ENCODE data around the gene CCDC110.
"Not testable (repeated sequence)": the region's sequence is repeated elsewhere in the genome, so short reads cannot be mapped to it uniquely, and the experiment has no call there.

Gene CCDC110

DNA sequence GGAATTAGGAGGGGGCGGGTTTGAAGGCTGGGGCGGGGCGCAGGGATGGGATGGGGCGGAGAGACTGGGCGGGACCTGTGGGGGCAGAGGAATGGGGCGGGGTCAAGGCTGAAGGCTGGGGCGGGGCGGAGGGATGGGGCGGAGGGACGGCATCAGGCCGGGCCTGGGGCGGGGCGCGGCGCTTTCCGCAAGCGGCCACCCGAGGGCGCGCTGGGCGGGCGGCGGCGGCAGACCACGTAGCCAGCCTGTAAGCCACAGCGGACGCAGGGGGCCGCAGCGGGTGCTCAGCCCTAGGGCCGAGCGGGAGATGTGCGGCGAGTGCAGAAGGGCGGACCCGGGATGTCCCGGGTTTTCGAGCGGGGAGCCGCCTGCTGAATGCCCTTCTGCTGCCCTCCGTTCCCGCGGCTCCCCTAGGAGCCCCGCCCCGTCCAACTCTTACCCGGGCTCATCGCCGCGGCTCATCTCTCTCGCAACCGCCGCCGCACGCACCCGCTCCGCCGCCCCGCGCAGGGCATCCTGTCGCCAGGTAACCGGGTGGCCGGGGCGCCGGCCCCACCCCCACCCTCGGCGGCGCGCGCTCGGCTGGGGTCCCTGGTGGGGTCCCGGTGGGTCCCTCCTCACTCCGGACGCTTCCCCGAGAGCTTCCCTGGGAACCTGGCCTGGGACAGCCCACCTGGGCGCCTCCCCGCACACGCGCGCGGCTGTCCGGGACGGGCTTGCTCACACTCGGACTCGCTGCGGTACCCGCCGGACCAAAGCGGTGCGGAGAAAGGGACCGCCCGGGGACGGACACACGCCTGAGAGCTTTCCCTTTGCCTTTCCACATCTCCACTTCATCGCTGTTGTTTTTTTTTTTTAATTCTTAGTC lies at the start of gene CCDC110:
TSS of gene CCDC110 (minus strand) at position 499 of the 868 bp plus-strand sequence. CDS start at position 449, 50 bp downstream.
- peak; percentile 68 for DNase-seq

DNA sequence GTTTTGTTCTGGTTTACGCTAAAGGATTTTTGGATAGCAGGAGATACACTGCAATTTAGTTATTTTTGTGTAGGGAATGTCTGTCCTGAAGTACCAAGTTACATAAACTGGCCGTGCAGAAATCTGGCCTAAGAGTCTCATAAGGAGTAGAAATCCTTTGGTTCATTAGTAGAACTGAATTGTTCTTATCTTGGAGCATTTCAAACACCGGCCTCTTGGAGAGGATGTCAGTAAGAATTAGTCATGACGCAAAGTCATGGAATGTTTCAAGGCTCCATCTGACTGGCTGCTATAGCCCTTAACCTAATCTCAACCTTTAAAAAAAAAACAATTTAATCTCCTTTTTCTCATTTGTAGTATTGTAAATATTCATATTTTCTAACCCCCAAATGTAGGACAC lies 48.6 kb upstream of the CCDC110 start:
- DNase-seq, result no peak

DNA sequence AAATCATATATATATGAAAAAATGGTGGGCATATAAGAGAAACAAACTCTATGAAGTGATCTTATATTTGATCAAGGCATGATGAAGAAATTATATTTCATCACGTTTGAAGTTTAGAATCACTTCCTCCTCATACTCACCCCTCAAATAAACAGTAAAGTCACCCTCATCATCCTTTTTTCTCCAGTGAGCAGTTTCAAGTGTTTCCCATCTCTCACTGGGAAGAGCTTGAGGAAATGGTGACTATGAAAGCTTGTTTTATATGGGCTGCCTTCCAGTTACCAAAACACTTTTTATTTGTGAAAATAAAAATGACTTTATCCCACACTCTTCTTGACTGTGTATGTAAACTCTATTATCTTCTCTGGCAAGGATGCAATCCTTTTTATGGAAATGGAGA lies 47.0 kb upstream of the CCDC110 start:
- no peak for DNase-seq

- no peak for DNase-seq
Observed at GRCh38 chr4:185518069-185518468, 46.5 kb upstream of the CCDC110 start.

GRCh38 chr4:185515248-185515647 lies 43.7 kb upstream of the CCDC110 start:
- DNase-seq, result no peak

GRCh38 chr4:185514182-185514697 lies 42.7 kb upstream of the CCDC110 start:
- no peak for DNase-seq

GRCh38 chr4:185513489-185514181 lies 42.1 kb upstream of the CCDC110 start:
- DNase-seq, result no peak

DNA sequence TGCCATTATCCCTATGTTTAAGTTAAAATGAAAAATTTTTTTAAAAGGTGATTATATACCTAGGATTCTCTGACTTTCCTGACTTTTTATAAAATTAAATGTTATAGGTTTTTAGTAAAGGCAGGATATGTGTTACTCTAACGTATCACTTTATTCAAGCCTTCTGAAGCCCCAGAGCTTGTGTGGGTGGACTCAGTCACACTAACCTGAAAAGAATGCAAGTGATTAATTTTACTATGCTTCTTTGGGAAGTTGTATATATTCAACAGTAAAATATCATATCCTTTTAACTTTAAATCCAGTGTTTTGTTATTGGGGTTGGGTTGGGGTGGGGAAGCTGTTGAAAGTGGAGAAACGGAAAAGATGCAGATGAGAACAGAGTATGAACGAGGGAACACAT lies 41.0 kb upstream of the CCDC110 start:
- DNase-seq, result no peak

- not testable (repeated sequence) for DNase-seq
Observed at GRCh38 chr4:185511243-185511642, 39.7 kb upstream of the CCDC110 start.

- DNase-seq, result no peak
Observed at GRCh38 chr4:185510806-185511205, 39.3 kb upstream of the CCDC110 start.

- peak; percentile 40 for DNase-seq
Observed at GRCh38 chr4:185508181-185508580, 36.6 kb upstream of the CCDC110 start.

GRCh38 chr4:185506422-185506821 lies 34.9 kb upstream of the CCDC110 start:
- no peak for DNase-seq

GRCh38 chr4:185504098-185505047 lies 32.8 kb upstream of the CCDC110 start:
- peak; percentile 39 for DNase-seq

DNA sequence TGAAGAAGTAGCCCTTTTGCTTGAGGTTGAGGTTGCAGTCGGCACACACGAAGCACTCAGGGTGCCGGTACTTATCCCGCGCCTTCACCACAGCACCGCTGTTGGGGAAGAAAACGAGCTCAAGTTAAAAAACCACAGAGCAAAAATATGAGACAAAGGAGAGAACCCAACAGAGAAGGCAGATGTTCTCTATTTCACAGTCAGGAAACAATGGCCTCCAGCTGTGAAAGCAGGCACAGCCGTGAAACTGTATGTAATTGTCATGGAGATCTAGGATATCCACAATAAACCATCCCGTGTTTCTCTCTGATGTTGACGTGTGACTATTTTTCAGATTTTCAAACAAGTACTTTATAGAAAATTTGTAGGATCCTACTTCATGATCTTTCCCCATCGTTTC lies 30.9 kb upstream of the CCDC110 start:
- DNase-seq, result no peak

DNA sequence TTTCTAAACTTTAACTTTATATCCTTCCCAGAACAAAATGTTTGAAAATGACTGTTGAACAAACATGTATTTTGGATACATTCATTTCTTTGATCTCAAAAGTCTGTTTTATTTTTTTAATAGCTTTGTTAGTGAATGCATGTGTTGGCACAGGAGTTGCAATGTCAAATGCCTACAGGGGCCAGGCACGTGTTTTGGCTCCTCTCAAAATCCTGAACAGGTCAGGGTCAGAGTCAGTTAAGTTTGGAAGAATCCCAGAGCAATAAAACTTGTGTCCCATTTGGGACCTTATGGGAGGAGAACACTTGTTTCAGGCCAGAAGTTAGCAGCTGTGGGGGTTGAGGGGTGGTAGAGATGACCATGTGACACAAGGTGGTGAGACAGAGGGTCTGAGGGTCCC lies 29.0 kb upstream of the CCDC110 start:
- no peak for DNase-seq

GRCh38 chr4:185500035-185500434 lies 28.5 kb upstream of the CCDC110 start:
- DNase-seq, result no peak

DNA sequence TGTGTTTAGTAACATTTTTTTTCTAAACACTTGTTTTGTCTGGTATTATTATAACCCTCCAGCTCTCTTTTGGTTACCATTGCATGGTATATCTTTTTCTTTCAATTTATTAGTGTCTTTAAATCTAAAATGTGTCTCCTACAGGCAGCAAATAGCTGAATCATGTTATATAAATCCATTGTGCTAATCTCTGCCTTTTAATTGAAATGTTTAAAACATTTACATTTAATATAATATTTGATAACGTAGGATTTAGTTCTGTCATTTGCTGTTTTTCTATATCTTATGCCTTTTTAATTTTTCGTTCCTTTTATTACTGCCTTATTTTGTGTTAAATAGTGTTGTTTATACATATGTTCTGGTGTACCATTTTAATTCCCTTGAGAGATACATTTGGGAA lies 17.1 kb upstream of the CCDC110 start:
- DNase-seq, result no peak

DNA sequence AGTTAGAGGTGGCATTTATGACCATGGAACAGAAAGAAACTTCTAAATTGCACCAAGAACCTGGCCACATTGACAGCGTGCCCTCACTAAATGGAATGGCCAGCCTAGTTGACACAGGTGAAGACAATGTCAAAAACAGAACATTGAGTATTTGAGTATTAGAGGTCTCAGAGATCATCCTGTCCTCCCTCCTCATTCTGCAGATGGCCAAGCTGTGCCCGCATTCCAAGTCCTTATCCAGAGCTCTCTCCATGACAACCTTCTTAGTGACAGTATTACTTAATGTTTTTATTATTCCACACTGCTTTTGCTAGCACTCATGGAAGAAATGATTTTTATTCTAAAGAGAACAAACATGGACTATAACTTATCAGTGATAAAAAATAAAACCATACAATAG lies 9.9 kb upstream of the CCDC110 start:
- no peak for DNase-seq

GRCh38 chr4:185480016-185480732 lies 8.6 kb upstream of the CCDC110 start:
- DNase-seq, result no peak

DNA sequence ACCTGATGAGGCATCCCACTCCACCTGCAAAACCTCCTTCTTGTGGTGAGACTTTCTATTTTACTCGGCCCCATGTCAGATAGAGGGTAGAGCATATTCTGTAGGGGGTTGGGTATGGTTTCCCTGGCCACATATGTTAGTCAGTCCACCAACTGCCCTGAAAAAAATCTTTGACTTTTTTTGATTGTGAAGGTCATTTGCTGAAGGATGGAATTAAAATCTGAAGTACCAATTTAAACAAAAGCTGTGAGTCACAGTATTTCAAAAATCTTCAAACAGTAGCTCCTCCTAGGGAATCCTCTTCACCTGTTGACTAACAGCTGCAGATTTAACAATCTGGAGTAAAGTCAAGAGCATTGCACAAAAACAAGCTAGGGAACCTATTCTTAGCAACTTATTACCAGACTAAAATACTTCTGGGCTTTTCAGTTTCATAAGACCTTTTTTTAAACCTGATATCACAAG lies 8.0 kb upstream of the CCDC110 start:
- no peak for DNase-seq

DNA sequence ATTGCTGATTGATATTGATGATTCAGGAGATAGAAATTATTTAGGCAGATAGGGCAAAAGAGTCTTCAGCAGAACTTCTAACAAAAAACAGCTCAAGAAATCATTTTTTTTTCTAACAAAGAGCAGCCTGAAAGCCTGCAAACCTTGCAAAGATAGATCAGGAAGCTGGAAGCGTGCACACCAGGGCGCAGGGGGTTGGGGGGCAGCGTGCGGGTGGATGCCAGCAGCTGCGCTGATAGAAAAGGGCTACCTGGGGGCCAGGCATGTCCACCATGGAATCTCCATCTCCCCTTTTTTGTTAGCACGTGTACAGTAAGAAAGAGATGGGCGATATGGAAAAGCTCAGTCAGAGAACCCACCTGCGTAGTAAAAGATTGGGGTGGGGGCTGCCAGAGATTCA lies 1.7 kb upstream of the CCDC110 start:
- DNase-seq, result no peak

GRCh38 chr4:185472103-185472542 lies 590 bp upstream of the CCDC110 start:
- DNase-seq, result no peak

Data from NCI-H510A (cell line).